ENCODE measurements around the gene BST1. TPM values are rescaled to one million over a fixed set of nuclear protein-coding genes. Genes with fewer than 3 reads are reported as not detected.
"Not testable (repeated sequence)": the region's sequence is repeated elsewhere in the genome, so short reads cannot be mapped to it uniquely, and the experiment has no call there.

BST1 gene
- total and polyA plus RNA-seq, 10 donors: 3.8 to 54.3 (median 15.4) TPM

GRCh38 chr4:15725608-15726007, 22.7 kb downstream of the BST1 start:
- DNase-seq: no peak
- Histone ChIP-seq H3K4me1 (peaks cover 0 to 16% (median 0%) of the 10 kb centered on the region in 6 donors), H3K36me3 (peaks cover 0 to 78% (median 0%) of the 10 kb centered on the region in 6 donors), H3K4me3 (no peak overlapping the region), H3K27ac (no peak overlapping the region), H3K9me3 (no peaks in the 10 kb centered on the region), H3K27me3 (replicated peaks in 1 of 7) (no peaks in the 10 kb centered on the region)
- intact Hi-C loops (cut with DNase I; ENCODE audit: low total_unique reads): loop anchor here (5.0 to 10.0 kb wide), 2 partner anchors 227 to 279 kb away; no protein-coding TSS in a partner anchor
- TF ChIP-seq POLR2AphosphoS5 (IDR thresholded peaks at IDR 0.05): no peak
- no peak for TF ChIP-seq POLR2A (IDR thresholded peaks at IDR 0.05)
- no peak for TF ChIP-seq CTCF (IDR thresholded peaks at IDR 0.05 in 8 of 11, conservative IDR thresholded peaks at IDR 0.05 in 3 of 11)
- WGBS, 5 donors: 42 to 63% (median 60%) methylated on average over 3 to 4 of the region's 4 CpGs

GRCh38 chr4:15729910-15730533, 27.2 kb downstream of the BST1 start:
- Histone ChIP-seq H3K4me3 (no peak overlapping the region), H3K27me3 (replicated peaks in 1 of 7) (no peaks in the 10 kb centered on the region), H3K27ac (no peak overlapping the region), H3K9me3 (no peaks in the 10 kb centered on the region), H3K36me3 (peaks cover 0 to 71% (median 0%) of the 10 kb centered on the region in 6 donors), H3K4me1 (peaks cover 0 to 14% (median 0%) of the 10 kb centered on the region in 6 donors)
- TF ChIP-seq CTCF (IDR thresholded peaks at IDR 0.05 in 8 of 11, conservative IDR thresholded peaks at IDR 0.05 in 3 of 11): peak; percentile 76 to 92 (median 87)
- no peak for TF ChIP-seq POLR2A (IDR thresholded peaks at IDR 0.05)
- TF ChIP-seq POLR2AphosphoS5 (IDR thresholded peaks at IDR 0.05): no peak
- DNase-seq: no peak
- WGBS, 5 donors: 22 to 30% (median 27%) methylated on average over 3 of the region's 3 CpGs
- intact Hi-C loops (cut with DNase I; ENCODE audit: low total_unique reads): loop anchor here (5.0 to 10.0 kb wide), 4 partner anchors 75 to 275 kb away; no protein-coding TSS in a partner anchor

GRCh38 chr4:15733061-15733460, 30.2 kb downstream of the BST1 start:
- not testable (repeated sequence) for DNase-seq; H3K9me3 ChIP-seq; H3K27ac ChIP-seq; H3K4me3 ChIP-seq; H3K27me3 ChIP-seq (replicated peaks in 1 of 7)
- WGBS, 5 donors: 71 to 79% (median 77%) methylated on average over 5 of the region's 5 CpGs
- peaks cover 0 to 71% (median 0%) of the 10 kb centered on the region in 6 donors for H3K36me3 ChIP-seq
- peaks cover 0 to 14% (median 0%) of the 10 kb centered on the region in 6 donors for H3K4me1 ChIP-seq
- intact Hi-C loops (cut with DNase I; ENCODE audit: low total_unique reads): loop anchor here (5.0 to 10.0 kb wide), 2 partner anchors 72 to 144 kb away; no protein-coding TSS in a partner anchor

GRCh38 chr4:15735536-15735935, 32.7 kb downstream of the BST1 start:
- Histone ChIP-seq H3K4me3 (no peak overlapping the region), H3K9me3 (peaks cover 0 to 1% (median 0%) of the 10 kb centered on the region in 8 donors), H3K4me1 (peaks cover 0 to 2% (median 0%) of the 10 kb centered on the region in 6 donors), H3K27ac (no peak overlapping the region), H3K27me3 (replicated peaks in 1 of 7) (no peaks in the 10 kb centered on the region), H3K36me3 (peaks cover 0 to 61% (median 0%) of the 10 kb centered on the region in 6 donors)
- WGBS, 5 donors: 73 to 93% (median 85%) methylated on average over 6 of the region's 6 CpGs
- no peak for DNase-seq
- TF ChIP-seq CTCF (IDR thresholded peaks at IDR 0.05 in 8 of 11, conservative IDR thresholded peaks at IDR 0.05 in 3 of 11) (no peak), POLR2AphosphoS5 (IDR thresholded peaks at IDR 0.05) (no peak), POLR2A (IDR thresholded peaks at IDR 0.05) (no peak)
- intact Hi-C loops (cut with DNase I; ENCODE audit: low total_unique reads): loop anchor here (10.0 kb wide), 1 partner anchor 69 kb away; no protein-coding TSS in a partner anchor

All from spleen (tissue), 11 donors.